MG63 (cell line): ENCODE results near the gene PRUNE2. TPM values are rescaled to one million over a fixed set of nuclear protein-coding genes. Genes with fewer than 3 reads are reported as not detected.

Experiments used
- DNase-seq: peaks from one replicate; pipeline ENCODE4 v3.0.0-alpha.2; 2020
- H3K27me3 ChIP-seq: fragments of 250-450 bp; sonication (Bioruptor Pico); 2 replicates; pipeline ENCODE4 v1.5.1; 2020; ENCODE audit warnings: mild to moderate bottlenecking, moderate library complexity
- H3K36me3 ChIP-seq: fragments of 250-450 bp; sonication (Bioruptor Pico); 2 replicates; pipeline ENCODE4 v1.5.1; 2020; ENCODE audit warnings: mild to moderate bottlenecking, moderate library complexity
- H3K4me3 ChIP-seq: fragments of 250-450 bp; sonication (Bioruptor Pico); 2 replicates; pipeline ENCODE4 v1.5.1; 2020; ENCODE audit warnings: mild to moderate bottlenecking, moderate library complexity
- H3K9me3 ChIP-seq: fragments of 250-450 bp; sonication (Bioruptor Pico); 2 replicates; pipeline ENCODE4 v1.5.1; 2020; ENCODE audit warnings: mild to moderate bottlenecking, moderate library complexity
- total RNA-seq: library from RNA; depleted of rRNA; stranded (reverse); fragments of >200 nt; shearing (Covaris generic); gene quantifications from 2 replicates; pipeline ENCODE4 v1.2.3, GENCODE V29; 2014; ENCODE audit warnings: low replicate concordance

Gene PRUNE2
- total RNA-seq, 1 experiment from 2014 or later = 2.7 TPM

DNA sequence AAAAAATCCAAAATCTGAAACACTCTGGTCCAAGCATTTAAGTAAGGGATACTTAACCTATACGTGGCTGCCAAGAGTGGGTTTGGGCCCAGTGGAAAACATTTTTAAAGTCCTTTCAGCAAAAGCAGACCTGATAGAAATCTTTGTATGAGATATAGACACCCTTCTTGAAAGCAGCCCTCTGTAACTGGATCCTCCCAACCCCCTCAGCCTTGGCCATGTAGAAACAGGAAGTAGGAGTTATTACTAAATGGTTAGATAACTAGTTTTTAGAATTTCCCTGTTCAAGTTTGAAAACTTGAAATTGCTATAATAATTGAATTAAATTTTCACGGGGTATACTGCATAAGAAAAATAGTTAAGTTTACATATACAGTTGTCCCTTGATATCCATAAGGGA lies 253.0 kb downstream of the PRUNE2 start:
- DNase-seq = no peak
- H3K9me3 ChIP-seq = no peaks in the 10 kb centered on the region
- H3K27me3 ChIP-seq = no peaks in the 10 kb centered on the region
- H3K4me3 ChIP-seq = no peak overlapping the region
- no peaks in the 10 kb centered on the region for H3K36me3 ChIP-seq

GRCh38 chr9:76651119-76651705 lies 254.7 kb downstream of the PRUNE2 start:
- no peak for DNase-seq
- H3K27me3 ChIP-seq = no peaks in the 10 kb centered on the region
- no peak overlapping the region for H3K4me3 ChIP-seq
- no peaks in the 10 kb centered on the region for H3K9me3 ChIP-seq
- H3K36me3 ChIP-seq = no peaks in the 10 kb centered on the region

DNA sequence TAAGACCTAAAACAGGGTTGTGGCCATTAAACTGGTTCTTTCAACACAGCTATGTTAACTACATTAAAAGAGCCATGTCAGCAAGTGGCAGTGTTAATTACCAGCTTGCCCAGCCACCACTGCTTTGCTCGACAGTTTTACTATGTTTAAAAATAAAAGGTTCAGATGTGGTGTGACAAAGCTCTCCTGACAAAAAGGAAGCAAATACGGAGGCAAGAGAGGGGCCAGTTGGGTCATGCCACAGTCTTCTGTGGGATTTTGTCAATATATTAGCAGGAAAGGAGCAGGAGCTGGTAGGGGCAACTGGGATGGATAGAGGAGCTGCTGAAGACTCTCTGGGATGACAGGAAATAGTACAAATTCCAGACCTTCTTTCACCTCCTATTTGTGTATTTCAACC lies 255.2 kb downstream of the PRUNE2 start:
- Histone ChIP-seq H3K9me3 (no peaks in the 10 kb centered on the region), H3K4me3 (no peak overlapping the region), H3K27me3 (no peaks in the 10 kb centered on the region), H3K36me3 (no peaks in the 10 kb centered on the region)
- DNase-seq = no peak

DNA sequence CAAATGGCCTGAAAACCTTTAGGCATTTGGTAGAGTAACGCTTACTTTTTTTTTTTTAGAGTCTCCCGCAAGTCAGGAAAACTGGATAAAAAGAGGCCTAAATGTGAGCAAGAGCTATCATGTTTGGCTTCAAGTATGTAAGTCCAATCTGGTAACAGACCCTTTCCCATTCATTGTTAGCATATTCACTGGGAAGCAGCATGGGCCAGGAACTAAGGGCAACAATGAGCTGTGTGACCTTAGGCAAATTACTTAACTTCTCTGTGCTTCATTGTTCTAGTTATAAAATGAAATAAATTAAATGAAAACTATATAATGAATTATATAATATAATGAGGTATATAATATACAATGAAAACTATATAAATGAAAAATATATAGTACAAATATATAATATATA lies 256.0 kb downstream of the PRUNE2 start:
- Histone ChIP-seq H3K27me3 (no peaks in the 10 kb centered on the region), H3K9me3 (no peaks in the 10 kb centered on the region), H3K4me3 (no peak overlapping the region), H3K36me3 (no peaks in the 10 kb centered on the region)
- no peak for DNase-seq

DNA sequence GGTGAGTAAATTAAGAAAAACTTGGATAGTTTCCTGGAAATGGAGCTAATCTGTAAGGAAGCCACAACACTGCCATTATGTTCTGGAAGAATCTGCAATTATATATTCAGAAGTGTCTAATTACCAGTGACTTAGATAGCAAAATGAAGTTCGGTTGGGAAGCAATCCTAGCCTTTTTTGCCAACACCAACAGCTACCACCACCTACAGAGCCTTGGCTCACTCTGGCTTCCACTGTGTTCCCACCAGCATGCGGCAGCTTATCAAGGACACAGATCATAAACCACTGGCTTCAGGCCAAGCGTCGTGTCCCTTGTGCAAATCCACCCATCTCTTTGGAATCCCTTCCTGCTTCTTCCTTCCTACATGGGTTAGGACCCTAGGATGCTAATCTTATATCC lies 259.7 kb downstream of the PRUNE2 start:
- no peaks in the 10 kb centered on the region for H3K27me3 ChIP-seq
- no peaks in the 10 kb centered on the region for H3K36me3 ChIP-seq
- peak; percentile 14 for DNase-seq
- no peaks in the 10 kb centered on the region for H3K9me3 ChIP-seq
- no peak overlapping the region for H3K4me3 ChIP-seq

- Histone ChIP-seq H3K4me3 (no peak overlapping the region), H3K27me3 (no peaks in the 10 kb centered on the region), H3K9me3 (no peaks in the 10 kb centered on the region), H3K36me3 (no peaks in the 10 kb centered on the region)
- no peak for DNase-seq
These were observed 261.2 kb downstream of the PRUNE2 start for GRCh38 chr9:76644647-76645250.

- no peak overlapping the region for H3K4me3 ChIP-seq
- H3K9me3 ChIP-seq = no peaks in the 10 kb centered on the region
- H3K36me3 ChIP-seq = no peaks in the 10 kb centered on the region
- no peak for DNase-seq
- H3K27me3 ChIP-seq = no peaks in the 10 kb centered on the region
These were observed 261.7 kb downstream of the PRUNE2 start for GRCh38 chr9:76644171-76644570.

- no peak overlapping the region for H3K4me3 ChIP-seq
- H3K36me3 ChIP-seq = no peaks in the 10 kb centered on the region
- no peak for DNase-seq
These were observed 262.4 kb downstream of the PRUNE2 start for GRCh38 chr9:76643399-76644117.

DNA sequence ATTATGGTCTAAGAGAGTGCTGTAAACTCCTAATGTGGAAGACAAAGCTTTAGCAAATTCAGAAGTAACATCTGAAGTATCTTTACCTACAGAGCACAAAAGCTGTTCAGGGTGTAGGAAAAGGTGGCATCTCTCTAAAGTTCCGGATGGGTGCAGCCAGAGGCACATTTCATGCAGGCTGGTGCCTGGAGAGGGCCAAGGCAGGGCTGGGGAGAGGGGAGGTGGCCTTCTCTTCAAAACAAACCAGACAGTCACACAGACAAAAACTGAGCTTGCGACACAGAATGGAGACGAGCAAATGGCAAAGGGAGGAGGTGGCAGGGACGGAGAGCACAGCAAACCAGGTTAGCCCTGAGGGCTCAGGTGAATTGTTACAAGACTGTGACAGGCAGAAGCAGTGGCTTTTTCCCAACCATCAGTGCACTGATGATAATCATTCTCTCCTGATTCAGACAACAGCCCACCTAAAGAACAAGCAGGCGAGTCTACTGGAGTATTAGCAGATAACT lies 263.2 kb downstream of the PRUNE2 start:
- Histone ChIP-seq H3K36me3 (no peaks in the 10 kb centered on the region), H3K4me3 (no peak overlapping the region), H3K9me3 (no peaks in the 10 kb centered on the region), H3K27me3 (no peaks in the 10 kb centered on the region)
- DNase-seq = no peak

More at GRCh38 chr9:76643399-76644117, 262.4 kb downstream of the PRUNE2 start:
- Histone ChIP-seq H3K27me3 (no peaks in the 10 kb centered on the region), H3K9me3 (no peaks in the 10 kb centered on the region)

GRCh38 chr9:76642074-76642473 lies 263.8 kb downstream of the PRUNE2 start:
- DNase-seq = no peak
- no peaks in the 10 kb centered on the region for H3K36me3 ChIP-seq
- H3K27me3 ChIP-seq = no peaks in the 10 kb centered on the region
- H3K9me3 ChIP-seq = no peaks in the 10 kb centered on the region
- H3K4me3 ChIP-seq = no peak overlapping the region

DNA sequence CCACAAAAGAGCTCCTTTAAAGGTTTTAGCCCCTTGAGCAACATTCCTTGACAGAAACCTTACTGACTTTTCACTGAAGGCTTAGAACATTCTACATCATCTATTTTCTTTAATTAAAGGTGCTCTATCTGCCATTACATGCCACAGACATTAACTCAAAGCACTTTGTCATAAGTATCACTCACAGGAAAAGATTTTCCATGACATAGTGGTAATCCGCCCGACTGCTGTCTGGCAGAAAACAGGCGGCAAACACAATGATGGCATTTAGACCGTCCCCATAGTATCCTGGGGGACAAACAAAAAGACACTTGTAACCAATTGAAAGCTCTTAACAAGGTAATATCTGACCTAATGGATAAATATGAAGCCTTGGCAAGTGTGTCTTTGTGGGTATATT lies 267.9 kb downstream of the PRUNE2 start:
- no peaks in the 10 kb centered on the region for H3K36me3 ChIP-seq
- no peak for DNase-seq
- H3K4me3 ChIP-seq = no peak overlapping the region
- H3K27me3 ChIP-seq = no peaks in the 10 kb centered on the region
- H3K9me3 ChIP-seq = no peaks in the 10 kb centered on the region

DNA sequence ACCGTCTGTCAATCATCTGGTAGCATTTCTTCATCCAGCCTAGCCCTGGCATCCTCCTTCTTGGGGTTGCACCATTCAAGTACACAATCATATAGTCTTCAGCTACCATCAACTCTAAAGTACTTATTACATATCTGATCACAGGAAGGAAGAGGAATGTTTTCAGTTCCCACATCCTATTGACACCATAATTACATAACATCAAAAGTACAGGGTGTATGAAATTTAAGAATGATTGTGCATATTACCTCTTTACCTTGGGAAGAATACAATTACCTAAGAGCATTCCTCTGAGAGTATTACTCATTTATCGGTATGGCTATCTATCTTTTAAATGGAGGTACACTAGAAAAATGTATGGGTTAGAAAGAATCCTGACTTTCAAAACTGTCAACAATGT lies 268.5 kb downstream of the PRUNE2 start:
- Histone ChIP-seq H3K9me3 (no peaks in the 10 kb centered on the region), H3K4me3 (no peak overlapping the region), H3K36me3 (no peaks in the 10 kb centered on the region), H3K27me3 (no peaks in the 10 kb centered on the region)
- DNase-seq = no peak

DNA sequence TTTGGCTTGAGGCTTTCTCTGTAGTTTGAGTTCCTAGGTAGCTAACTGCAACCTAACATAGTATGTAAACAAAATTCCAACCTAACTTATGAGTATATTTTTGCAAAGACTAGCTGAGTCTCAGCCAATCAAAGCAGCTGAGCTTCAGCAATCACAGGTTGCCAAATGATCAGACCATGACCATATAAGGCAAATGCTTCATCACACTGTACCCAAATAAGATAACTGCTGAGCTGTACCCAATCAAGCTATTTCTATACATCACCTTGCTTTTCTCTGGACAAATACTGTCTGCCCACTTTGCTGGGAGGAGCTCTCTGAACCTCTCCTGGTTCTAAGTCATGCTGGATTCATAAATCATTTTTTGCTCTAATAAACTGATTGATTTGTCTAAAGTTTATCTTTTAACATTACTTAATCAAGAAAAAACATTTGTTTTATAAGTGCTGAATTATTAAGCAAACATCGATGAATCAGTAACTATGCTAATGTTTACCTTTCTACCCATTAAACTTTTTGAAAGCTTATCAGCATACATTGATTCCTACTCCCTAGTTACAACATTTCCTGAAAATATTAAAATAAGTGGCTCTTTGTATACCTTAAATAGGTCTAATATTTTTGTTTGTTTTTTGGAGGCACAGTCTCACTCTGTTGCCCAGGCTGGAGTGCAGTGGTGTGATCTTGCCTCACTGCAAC lies 271.4 kb downstream of the PRUNE2 start:
- peak; percentile 14 for DNase-seq
- Histone ChIP-seq H3K4me3 (no peak overlapping the region), H3K36me3 (no peaks in the 10 kb centered on the region), H3K9me3 (no peaks in the 10 kb centered on the region), H3K27me3 (no peaks in the 10 kb centered on the region)

DNA sequence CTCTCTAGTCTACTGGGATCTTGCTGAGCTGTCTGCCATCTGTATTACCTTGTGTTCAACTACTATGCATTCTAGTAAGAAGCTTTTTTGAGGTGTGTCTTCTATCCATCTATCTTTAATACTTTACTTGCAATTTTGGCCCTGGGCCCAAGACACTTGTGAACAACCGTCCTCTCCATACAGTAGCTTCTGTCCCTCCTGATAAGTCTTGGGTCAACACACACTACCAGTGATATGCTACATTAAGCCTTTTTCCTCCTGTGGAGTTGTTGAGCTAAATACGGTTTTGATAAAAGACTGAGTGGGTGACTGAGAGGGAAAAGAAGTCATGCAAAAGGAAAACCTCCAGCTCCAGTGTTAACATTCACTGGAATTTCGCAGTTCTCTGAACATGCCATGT lies 275.0 kb downstream of the PRUNE2 start:
- no peaks in the 10 kb centered on the region for H3K36me3 ChIP-seq
- DNase-seq = no peak
- H3K27me3 ChIP-seq = no peaks in the 10 kb centered on the region
- no peak overlapping the region for H3K4me3 ChIP-seq
- H3K9me3 ChIP-seq = no peaks in the 10 kb centered on the region

DNA sequence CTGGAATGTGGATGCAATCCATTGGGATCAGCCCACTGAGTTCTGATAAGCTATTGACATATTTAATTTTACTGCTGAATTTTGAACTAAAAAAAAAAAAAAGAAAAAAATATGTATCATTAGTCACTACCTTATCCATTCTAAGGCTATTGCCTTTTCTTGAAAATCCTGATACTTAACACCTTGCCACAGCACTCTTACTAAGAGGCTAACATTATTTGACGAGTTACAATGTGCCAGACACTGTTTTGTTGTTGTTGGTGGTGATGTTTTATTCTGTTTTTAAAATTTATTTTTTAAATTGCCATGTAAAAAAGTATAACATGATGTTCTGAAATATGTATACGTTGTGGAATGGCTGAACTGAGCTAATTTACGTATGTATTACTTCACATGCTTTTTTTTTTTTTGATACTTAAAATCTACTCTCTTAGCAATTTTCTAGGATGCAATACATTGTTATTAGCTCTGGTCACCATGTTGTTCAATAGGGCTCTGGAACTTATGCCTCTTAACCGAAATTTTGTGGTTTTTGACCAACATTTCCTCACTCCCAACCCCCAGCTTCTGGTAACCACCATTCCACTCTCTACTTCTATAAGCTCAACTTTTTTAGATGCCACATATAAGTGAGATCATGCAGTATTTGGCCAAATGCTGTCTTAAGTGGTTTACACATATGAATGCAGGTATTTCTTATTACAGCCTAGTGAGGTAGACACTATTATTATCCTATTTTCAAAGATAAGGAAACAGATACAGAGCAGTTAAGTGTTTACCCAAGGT lies 276.5 kb downstream of the PRUNE2 start:
- Histone ChIP-seq H3K36me3 (no peaks in the 10 kb centered on the region), H3K27me3 (no peaks in the 10 kb centered on the region), H3K4me3 (no peak overlapping the region), H3K9me3 (no peaks in the 10 kb centered on the region)
- DNase-seq = no peak

DNA sequence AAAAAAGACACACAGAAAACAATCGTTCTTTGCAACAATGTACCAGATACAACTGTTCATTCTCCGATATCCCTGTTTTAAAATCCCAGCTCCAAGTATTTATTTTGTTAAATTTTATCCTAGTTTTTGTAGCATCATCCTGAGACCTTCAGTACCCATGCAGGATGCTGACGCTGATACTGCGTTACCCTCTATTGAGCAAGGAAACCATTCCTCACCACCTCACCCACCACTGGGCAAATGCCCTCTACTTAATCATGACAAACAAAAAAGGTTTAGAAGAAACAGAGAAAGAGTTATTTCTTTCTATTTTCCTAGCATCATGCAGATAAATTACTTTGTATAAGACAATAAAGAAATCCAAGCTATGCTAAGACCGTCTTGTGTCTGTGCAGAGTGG lies 277.8 kb downstream of the PRUNE2 start:
- Histone ChIP-seq H3K9me3 (no peaks in the 10 kb centered on the region), H3K36me3 (no peaks in the 10 kb centered on the region), H3K27me3 (no peaks in the 10 kb centered on the region), H3K4me3 (no peak overlapping the region)
- no peak for DNase-seq

GRCh38 chr9:76626980-76627379 lies 278.9 kb downstream of the PRUNE2 start:
- Histone ChIP-seq H3K36me3 (no peaks in the 10 kb centered on the region), H3K9me3 (no peaks in the 10 kb centered on the region), H3K4me3 (no peak overlapping the region), H3K27me3 (no peaks in the 10 kb centered on the region)
- DNase-seq = no peak
